Measurements from ENCODE around the gene PSAT1.

PSAT1 gene

DNA sequence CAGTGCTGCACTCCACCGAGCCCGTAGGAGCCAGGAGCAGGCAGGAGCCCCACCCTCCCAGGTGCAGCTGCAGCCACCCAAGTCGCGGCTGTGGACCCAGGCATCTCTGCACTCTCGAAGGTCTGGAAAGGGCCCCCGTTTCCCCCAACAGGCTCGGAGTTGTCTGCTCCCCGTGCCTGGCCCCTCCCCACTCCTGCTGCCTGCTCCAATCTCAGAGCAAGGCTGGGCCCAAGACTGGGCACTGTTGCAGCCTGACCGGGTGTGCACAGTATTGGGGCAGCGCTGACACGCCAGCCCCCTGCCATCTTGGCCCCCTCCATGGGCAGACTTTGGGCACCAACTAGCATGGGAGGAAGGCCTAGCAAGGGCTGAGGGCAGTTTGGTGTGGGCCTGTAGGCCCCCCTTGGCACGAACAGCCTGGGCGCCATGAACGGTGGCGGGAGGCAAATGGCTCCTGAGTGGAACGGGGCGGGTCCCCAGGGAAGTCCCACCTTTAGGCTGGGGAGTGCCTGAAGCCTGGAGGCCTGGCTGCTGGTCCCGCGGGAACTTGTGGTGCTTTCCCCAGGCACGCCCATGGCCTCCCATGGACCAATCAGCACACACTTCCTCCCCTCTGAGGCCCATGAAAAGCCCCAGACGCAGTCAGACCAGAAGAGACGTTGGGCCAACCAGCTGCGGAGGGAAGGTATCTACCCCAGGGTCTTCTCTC lies 60.4 kb downstream of the PSAT1 start:
- Histone ChIP-seq H3K9ac (ENCODE audit: insufficient read length, low read depth) (no peak overlapping the region), H3K4me3 (ENCODE audit: insufficient read length, low read depth) (no peak overlapping the region), H3K4me1 (ENCODE audit: insufficient read depth, insufficient read length) (no peaks in the 10 kb centered on the region), H3K9me3 (ENCODE audit: insufficient read depth, low read length) (no peaks in the 10 kb centered on the region), H3K27me3 (ENCODE audit: insufficient read depth, insufficient read length) (no peaks in the 10 kb centered on the region), H3K36me3 (ENCODE audit: insufficient read depth, insufficient read length, low read length) (no peaks in the 10 kb centered on the region)
- no peak for DNase-seq (ENCODE audit: low read depth, low spot score)
- no peak for TF ChIP-seq YY1 (IDR thresholded peaks at IDR 0.05; ENCODE audit: insufficient read depth, insufficient read length)
- no peak for TF ChIP-seq ZNF274 (IDR thresholded peaks at IDR 0.05; ENCODE audit: low read depth, low read length)
- no peak for TF ChIP-seq SUZ12 (IDR thresholded peaks at IDR 0.05; ENCODE audit: extremely low read depth, insufficient read depth, insufficient read length)

DNA sequence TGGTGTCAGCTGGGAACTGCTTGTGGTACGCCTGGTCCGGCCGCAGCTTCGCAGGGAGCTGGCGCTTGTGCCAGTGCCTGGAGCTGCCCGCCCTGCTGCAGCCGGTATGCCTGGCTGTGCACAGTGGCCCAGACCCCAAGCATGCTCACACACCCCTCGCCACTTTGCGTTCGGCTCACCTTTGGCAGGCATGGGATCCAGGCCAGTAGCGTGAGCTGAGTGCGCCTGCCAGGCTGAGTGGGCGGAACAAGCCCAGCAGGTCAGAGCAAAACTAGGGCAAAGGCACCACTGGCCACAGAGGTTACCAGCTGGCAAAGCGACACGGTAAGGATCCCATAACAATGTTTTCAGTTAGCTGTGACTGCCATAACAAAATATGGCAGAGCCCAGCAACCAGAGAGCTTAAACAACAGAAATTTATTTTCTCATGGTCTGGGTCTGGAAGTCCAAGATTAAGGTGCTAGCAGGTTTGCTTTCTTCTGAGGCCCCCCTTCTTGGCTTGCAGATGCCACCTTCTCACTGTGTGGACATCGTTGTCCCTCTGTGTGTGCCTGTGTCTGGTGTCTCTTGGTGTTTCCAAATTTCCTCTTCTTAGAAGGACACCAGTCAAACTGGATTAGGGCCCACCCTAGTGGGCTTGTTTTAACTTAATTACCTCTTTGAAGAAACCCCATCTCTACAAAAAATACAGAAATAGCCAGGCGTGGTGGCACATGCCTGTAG lies 61.6 kb downstream of the PSAT1 start:
- Histone ChIP-seq H3K4me3 (ENCODE audit: insufficient read length, low read depth) (no peak overlapping the region), H3K27me3 (ENCODE audit: insufficient read depth, insufficient read length) (no peaks in the 10 kb centered on the region), H3K9ac (ENCODE audit: insufficient read length, low read depth) (no peak overlapping the region), H3K9me3 (ENCODE audit: insufficient read depth, low read length) (no peaks in the 10 kb centered on the region), H3K36me3 (ENCODE audit: insufficient read depth, insufficient read length, low read length) (no peaks in the 10 kb centered on the region), H3K4me1 (ENCODE audit: insufficient read depth, insufficient read length) (no peaks in the 10 kb centered on the region)
- no peak for DNase-seq (ENCODE audit: low read depth, low spot score)
- TF ChIP-seq YY1 (IDR thresholded peaks at IDR 0.05; ENCODE audit: insufficient read depth, insufficient read length) = no peak
- no peak for TF ChIP-seq SUZ12 (IDR thresholded peaks at IDR 0.05; ENCODE audit: extremely low read depth, insufficient read depth, insufficient read length)
- no peak for TF ChIP-seq ZNF274 (IDR thresholded peaks at IDR 0.05; ENCODE audit: low read depth, low read length)

DNA sequence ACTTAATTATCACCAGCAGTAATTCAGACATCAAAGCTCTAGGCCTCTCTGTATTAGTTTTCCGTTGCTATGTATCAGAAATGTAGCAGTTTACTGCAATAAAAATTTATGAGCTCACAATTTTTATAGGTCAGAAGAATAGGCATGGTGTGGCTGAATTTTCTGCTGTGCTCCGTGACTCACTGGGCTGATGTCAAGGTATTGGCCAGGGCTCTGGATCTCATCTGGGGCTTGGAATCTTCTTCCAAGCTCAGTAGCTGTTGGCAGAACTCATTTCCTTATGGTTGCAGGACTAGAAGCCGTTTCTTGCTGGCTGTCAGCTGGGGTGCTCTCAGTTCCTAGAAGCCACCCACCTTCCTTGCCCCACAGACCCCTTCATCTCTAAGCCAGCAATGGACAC lies 66.3 kb downstream of the PSAT1 start:
- DNase-seq (ENCODE audit: low read depth, low spot score) = no peak

DNA sequence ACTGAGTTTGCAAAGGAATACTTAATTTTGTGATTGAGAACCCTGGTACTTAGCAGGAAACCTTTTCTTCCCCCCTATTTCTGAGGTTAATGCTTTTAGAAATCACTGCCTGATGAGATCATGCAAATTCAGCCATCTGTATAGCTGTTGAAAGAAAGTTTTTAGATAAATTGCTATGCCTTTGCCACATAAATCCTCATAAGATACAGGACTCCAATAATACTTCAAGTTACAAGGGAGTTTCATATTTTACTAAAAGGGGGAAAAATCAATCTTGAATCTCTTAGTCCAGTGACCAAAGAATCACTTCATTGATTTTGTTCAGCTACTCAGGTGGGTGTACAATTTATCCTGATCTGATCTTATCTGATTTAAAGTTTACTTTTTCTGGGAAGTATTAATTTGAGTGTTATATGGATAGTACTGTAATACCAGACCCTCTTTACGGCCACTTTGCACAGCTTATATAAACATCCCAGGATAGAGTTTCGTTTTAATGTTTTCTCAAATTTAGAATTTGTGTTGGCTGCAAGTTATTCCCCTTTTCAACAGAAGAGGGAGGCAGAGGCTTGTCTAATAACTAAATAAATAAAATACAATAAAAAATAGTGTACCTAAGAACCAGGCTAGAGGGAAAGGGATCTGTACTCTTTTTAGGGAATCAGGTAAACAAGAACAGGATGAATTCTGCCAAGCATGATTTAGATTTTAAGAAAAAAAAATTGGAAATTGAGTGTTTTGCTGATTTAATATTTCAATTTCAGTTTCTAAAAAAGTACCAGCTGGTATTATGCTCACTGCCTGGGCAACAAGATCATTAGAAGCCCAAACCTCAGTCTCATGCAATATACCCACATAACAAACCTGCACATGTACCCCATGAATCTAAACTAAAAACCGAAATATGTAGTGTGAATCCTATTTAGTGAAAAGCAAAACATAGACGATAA lies 69.1 kb downstream of the PSAT1 start:
- no peak for DNase-seq (ENCODE audit: low read depth, low spot score)
- Histone ChIP-seq H3K27me3 (ENCODE audit: insufficient read depth, insufficient read length) (no peaks in the 10 kb centered on the region), H3K9me3 (ENCODE audit: insufficient read depth, low read length) (no peaks in the 10 kb centered on the region), H3K4me3 (ENCODE audit: insufficient read length, low read depth) (no peak overlapping the region), H3K9ac (ENCODE audit: insufficient read length, low read depth) (no peak overlapping the region), H3K36me3 (ENCODE audit: insufficient read depth, insufficient read length, low read length) (no peaks in the 10 kb centered on the region), H3K4me1 (ENCODE audit: insufficient read depth, insufficient read length) (peaks cover 2% of the 10 kb centered on the region)
- TF ChIP-seq YY1 (IDR thresholded peaks at IDR 0.05; ENCODE audit: insufficient read depth, insufficient read length) (no peak), ZNF274 (IDR thresholded peaks at IDR 0.05; ENCODE audit: low read depth, low read length) (no peak), SUZ12 (IDR thresholded peaks at IDR 0.05; ENCODE audit: extremely low read depth, insufficient read depth, insufficient read length) (no peak)

More for the DNA sequence above, 66.3 kb downstream of the PSAT1 start:
- Histone ChIP-seq H3K9ac (ENCODE audit: insufficient read length, low read depth) (no peak overlapping the region), H3K36me3 (ENCODE audit: insufficient read depth, insufficient read length, low read length) (no peaks in the 10 kb centered on the region), H3K4me1 (ENCODE audit: insufficient read depth, insufficient read length) (peaks cover 2% of the 10 kb centered on the region), H3K4me3 (ENCODE audit: insufficient read length, low read depth) (no peak overlapping the region), H3K9me3 (ENCODE audit: insufficient read depth, low read length) (no peaks in the 10 kb centered on the region), H3K27me3 (ENCODE audit: insufficient read depth, insufficient read length) (no peaks in the 10 kb centered on the region)
- TF ChIP-seq ZNF274 (IDR thresholded peaks at IDR 0.05; ENCODE audit: low read depth, low read length) (no peak), YY1 (IDR thresholded peaks at IDR 0.05; ENCODE audit: insufficient read depth, insufficient read length) (no peak), SUZ12 (IDR thresholded peaks at IDR 0.05; ENCODE audit: extremely low read depth, insufficient read depth, insufficient read length) (no peak)

DNA sequence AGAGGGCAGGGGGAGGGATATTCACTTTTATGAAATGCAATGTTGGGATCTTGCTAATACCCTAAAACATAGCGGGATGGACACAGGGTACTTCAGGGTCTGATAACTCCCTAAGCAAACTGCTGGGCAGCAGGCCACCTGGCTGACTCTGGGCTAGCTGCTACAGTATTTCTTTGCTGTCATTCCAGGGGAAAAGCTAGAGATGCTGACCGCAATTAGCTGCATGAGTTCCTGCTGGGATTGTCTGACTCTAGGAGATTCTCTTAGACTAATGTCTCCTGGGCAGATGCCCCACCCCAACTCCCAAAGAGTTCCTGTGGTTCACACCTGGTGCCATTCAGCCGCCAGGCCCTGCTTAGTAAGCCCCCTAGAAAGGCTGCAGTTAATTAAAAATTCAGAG lies 69.9 kb downstream of the PSAT1 start:
- TF ChIP-seq ZNF274 (IDR thresholded peaks at IDR 0.05; ENCODE audit: low read depth, low read length) = no peak
- TF ChIP-seq SUZ12 (IDR thresholded peaks at IDR 0.05; ENCODE audit: extremely low read depth, insufficient read depth, insufficient read length) = no peak
- TF ChIP-seq YY1 (IDR thresholded peaks at IDR 0.05; ENCODE audit: insufficient read depth, insufficient read length) = no peak
- Histone ChIP-seq H3K36me3 (ENCODE audit: insufficient read depth, insufficient read length, low read length) (no peaks in the 10 kb centered on the region), H3K4me3 (ENCODE audit: insufficient read length, low read depth) (no peak overlapping the region), H3K4me1 (ENCODE audit: insufficient read depth, insufficient read length) (peaks cover 2% of the 10 kb centered on the region), H3K9me3 (ENCODE audit: insufficient read depth, low read length) (no peaks in the 10 kb centered on the region), H3K27me3 (ENCODE audit: insufficient read depth, insufficient read length) (no peaks in the 10 kb centered on the region), H3K9ac (ENCODE audit: insufficient read length, low read depth) (no peak overlapping the region)
- no peak for DNase-seq (ENCODE audit: low read depth, low spot score)

DNA sequence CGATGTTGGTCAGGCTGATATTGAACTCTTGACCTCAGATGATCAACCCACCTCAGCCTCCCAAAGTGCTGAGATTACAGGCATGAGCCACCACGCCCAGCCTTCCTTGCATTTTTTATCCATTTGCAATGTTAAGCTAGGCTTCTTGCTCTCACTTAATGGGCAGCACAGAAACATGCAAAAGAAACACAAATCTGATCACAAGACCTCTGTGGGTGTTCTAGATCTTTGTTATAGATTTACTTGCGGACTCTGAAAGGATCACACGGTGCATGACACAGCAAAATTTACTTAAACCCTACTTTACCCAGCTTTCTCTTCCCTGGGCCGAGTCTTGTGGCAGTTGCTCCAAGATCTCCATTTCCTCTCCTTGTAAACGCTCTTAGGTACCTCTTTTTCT lies 71.3 kb downstream of the PSAT1 start:
- TF ChIP-seq SUZ12 (IDR thresholded peaks at IDR 0.05; ENCODE audit: extremely low read depth, insufficient read depth, insufficient read length) = no peak
- TF ChIP-seq ZNF274 (IDR thresholded peaks at IDR 0.05; ENCODE audit: low read depth, low read length) = no peak
- no peak for TF ChIP-seq YY1 (IDR thresholded peaks at IDR 0.05; ENCODE audit: insufficient read depth, insufficient read length)

More for the DNA sequence above, 71.3 kb downstream of the PSAT1 start:
- H3K36me3 ChIP-seq (ENCODE audit: insufficient read depth, insufficient read length, low read length) = no peaks in the 10 kb centered on the region
- no peak overlapping the region for H3K4me3 ChIP-seq (ENCODE audit: insufficient read length, low read depth)
- H3K27me3 ChIP-seq (ENCODE audit: insufficient read depth, insufficient read length) = no peaks in the 10 kb centered on the region
- H3K9me3 ChIP-seq (ENCODE audit: insufficient read depth, low read length) = no peaks in the 10 kb centered on the region
- DNase-seq (ENCODE audit: low read depth, low spot score) = no peak
- H3K9ac ChIP-seq (ENCODE audit: insufficient read length, low read depth) = no peak overlapping the region
- peaks cover 2% of the 10 kb centered on the region for H3K4me1 ChIP-seq (ENCODE audit: insufficient read depth, insufficient read length)
